HG03457 (cell line): ENCODE measurements around the gene KLHL26.
"Not testable (repeated sequence)": the region's sequence is repeated elsewhere in the genome, so short reads cannot be mapped to it uniquely, and the experiment has no call there.

ENCODE experiments used
- ATAC-seq: cut with Tn5 transposase; IDR thresholded peaks from one replicate; pipeline ENCODE4 v1.9.1; 2021; ENCODE audit warnings: moderate number of reproducible peaks; ENCODE audit not compliant: unreplicated experiment

Gene KLHL26

GRCh38 chr19:18662972-18663732 lies 26.3 kb downstream of the KLHL26 start:
- ATAC-seq: no peak

DNA sequence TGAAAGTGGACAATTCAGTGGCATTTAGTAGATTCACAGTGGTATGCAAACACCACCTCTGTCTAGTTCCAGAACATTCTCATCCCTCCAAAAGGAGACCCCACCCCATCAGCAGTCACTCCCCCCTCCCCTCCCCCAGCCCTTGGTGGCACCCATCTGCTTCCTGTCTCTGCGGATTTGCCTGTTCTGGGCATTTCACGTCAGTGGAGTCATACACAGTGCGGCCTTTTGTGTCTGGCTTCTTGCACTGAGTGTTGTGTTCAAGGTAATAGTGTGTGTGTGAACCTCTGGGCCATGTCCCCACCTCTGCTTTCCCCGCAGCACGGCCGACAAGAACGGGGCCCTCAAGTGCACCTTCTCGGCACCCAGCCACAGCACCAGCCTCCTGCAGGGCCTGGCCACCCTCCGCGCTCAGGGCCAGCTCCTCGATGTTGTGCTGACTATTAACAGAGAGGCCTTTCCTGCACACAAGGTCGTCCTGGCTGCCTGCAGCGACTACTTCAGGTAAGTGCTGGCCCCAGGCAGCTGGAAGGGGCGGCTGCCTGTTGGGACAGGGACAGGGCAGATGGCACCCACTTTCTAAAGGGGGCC lies 27.2 kb downstream of the KLHL26 start:
- no peak for ATAC-seq

DNA sequence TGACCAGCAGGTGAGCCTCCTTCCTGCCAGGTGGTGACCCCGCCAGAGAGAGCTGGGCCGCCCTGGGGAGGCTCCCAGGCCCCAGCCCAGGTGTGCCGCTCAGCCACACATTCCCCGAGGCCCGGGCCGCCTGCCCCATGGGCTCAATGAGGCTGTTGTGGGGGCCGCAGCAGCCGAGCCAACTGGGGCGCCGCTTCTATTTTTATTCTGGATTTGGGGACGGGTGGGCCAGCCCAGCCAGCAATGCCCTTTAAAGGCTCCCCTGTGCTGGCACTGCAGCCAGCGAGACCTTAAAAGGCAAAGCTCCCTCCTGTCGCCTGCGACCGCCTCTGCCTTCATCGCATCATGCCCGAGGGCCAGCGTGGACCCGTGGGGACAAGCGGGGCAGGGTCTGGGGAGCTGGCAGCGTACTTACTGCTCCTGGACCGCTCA lies 29.0 kb downstream of the KLHL26 start:
- no peak for ATAC-seq

GRCh38 chr19:18666317-18666716 lies 29.5 kb downstream of the KLHL26 start:
- no peak for ATAC-seq

- ATAC-seq: no peak
Measured at GRCh38 chr19:18666784-18667183, 30.0 kb downstream of the KLHL26 start.

GRCh38 chr19:18667531-18668251 lies 30.9 kb downstream of the KLHL26 start:
- ATAC-seq: no peak

DNA sequence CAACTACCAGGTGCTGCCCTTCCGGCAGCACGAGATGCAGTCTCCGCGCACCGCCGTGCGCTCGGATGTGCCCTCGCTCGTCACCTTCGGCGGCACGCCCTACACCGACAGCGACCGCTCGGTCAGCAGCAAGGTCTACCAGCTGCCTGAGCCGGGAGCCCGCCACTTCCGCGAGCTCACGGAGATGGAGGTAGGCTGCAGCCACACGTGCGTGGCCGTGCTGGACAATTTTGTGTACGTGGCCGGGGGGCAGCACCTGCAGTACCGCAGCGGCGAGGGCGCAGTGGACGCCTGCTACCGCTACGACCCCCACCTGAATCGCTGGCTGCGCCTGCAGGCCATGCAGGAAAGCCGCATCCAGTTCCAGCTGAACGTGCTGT lies 31.4 kb downstream of the KLHL26 start:
- ATAC-seq: no peak

DNA sequence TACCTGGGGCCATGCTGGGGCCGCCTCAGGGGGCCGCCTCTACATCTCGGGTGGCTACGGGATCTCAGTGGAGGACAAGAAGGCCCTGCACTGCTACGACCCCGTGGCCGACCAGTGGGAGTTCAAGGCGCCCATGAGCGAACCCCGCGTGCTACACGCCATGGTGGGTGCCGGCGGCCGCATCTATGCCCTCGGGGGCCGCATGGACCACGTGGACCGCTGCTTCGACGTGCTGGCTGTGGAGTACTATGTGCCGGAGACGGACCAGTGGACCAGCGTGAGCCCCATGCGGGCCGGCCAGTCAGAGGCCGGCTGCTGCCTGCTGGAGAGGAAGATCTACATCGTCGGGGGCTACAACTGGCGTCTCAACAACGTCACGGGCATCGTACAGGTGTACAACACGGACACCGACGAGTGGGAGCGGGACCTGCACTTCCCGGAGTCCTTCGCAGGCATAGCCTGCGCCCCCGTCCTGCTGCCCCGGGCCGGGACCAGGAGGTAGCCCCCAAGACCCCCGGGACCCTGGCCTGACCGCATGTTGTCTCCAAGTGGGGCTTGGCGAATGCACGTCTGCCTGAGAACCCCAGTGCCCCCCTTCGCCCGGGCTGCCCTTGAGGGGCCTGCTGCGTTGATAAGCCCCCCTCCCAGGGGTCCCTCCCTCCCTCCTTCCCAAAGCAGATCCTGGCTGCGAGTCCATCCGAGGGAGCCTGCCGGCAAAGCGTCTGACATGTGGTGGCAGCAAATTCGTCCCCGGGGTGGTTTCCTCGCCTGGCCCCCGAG lies 32.1 kb downstream of the KLHL26 start:
- no peak for ATAC-seq

DNA sequence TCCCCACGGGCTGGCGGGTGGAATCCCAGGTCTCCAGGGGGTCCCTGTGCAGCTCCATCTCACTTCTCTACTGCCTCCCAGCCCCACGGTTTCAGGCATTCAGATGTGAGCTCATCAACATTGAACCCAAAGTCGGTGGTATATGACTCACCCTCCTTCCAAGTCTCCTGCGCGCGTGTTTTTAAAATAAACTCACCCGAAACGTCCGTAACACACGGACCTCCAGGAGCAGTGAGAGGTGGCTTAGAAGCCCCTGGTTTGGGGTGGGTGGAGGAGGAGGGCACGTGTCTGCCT lies 32.6 kb downstream of the KLHL26 start:
- ATAC-seq: no peak

- no peak for ATAC-seq
Measured at GRCh38 chr19:18669883-18670282, 33.1 kb downstream of the KLHL26 start.

- ATAC-seq: no peak
Measured at GRCh38 chr19:18670312-18670711, 33.5 kb downstream of the KLHL26 start.

DNA sequence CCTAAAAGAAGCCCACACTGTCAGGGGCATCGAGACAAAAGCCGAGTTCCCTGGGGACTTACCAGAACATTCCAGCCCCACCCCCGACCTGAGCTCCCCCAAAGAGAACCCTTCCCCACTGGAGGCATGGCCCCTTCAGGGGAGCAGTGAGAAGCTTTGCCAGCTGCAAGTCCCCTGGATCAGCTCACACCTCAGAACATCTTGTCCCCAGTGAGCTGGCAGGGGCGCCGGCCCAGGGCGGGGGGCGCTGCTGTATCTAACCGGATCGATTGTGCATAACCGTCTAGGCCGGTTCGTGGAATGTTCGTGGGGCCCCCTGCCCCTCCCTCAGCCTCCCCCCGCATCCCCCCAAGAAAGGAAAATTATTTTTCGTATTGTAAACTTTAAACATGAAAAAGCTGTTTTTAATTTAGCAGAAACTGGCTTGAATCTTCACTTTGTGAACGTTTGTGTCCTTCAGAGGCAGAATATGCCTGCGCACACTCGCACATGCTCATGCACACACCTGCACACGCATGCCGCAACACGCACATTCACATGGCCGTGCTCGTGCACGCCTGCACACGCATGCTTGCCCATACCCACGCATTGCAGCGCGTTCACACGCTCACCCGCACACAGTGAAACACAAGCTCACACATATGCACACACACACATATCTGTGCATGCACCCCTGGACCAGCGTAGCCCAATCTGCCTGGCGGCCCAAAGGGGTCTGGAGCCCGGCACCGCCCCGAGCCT lies 34.6 kb downstream of the KLHL26 start:
- ATAC-seq: no peak

DNA sequence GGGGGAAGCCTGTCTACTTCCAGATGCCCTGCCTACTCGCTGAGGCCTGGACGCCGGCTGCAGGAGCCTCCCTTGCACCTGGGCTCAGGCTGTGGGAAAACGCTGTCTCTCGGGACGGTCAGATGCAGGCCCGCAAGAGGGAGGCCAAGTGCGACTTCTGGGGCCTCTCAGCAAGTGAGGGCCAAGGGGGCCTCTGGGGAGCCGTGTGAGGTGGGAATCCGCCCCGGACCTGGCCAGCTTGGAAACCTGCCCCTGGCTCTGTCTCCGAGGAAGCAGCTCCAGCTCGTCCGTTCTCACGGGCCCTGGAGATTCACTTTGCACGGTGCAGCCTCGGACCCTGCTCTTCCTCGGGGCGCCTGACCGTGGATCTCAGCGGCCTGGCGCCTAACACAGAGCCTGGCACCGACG lies 35.2 kb downstream of the KLHL26 start:
- no peak for ATAC-seq

GRCh38 chr19:18672606-18673337 lies 35.9 kb downstream of the KLHL26 start:
- no peak for ATAC-seq

GRCh38 chr19:18674616-18675015 lies 37.8 kb downstream of the KLHL26 start:
- ATAC-seq: no peak

DNA sequence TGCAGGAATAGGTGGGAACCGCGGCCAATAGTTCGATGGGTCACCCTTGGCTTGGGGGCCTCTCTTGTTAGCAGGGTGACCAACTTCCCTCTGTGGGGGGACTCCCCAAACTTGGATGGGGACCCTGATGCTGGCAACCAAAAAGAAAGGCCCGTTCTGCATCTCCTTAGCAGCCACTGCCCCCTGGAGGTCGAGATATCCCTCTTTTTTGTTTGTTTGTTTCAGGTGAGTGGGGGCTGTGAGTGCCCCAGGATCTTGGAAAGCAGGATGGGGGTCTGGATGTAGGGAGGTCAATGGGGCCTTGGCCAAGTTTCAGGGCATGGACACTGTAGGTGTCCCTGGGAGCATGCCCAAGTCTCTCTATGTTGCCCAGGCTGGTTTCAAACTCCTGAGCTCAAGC lies 39.0 kb downstream of the KLHL26 start:
- ATAC-seq: no peak

DNA sequence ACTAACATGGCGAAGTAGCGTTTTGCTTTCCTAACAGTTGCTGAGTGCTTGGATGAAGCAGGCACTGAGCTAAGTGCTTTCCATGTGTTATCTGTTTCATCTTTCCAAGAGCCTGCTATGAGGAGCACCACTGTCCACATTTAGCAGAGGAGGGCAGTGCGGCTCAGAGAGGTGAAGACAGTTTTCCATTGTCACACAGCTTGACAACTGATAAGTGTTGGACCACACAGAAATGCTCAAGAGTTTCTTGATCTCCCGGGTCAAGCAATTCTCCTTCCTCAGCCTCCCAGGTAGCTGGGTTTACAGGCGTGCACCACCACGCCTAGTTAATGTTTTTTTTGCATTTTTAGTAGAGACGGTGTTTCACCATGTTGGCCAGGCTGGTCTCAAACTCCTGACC lies 39.9 kb downstream of the KLHL26 start:
- ATAC-seq: no peak

DNA sequence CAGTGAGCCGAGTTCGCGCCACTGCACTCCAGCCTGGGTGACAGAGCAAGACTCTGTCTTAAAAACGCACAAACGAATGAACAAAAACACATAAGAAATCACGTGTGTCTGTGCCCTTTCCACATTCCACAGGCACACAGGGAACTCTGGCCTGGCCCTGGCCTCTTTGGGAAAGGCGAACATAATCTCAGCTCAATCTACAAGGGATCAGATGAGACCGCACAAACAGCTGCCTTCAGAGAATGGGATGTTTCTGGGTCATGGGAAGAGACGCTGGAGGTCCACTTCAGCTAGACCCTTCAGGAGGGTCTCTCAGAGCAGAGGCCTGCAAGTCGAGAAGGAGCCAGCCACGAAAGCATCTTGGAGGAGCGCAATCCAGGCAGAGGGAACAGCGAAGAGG lies 40.3 kb downstream of the KLHL26 start:
- no peak for ATAC-seq

GRCh38 chr19:18680148-18680547 lies 43.3 kb downstream of the KLHL26 start:
- not testable (repeated sequence) for ATAC-seq

- no peak for ATAC-seq
Measured at GRCh38 chr19:18682807-18683108, 45.9 kb downstream of the KLHL26 start.
